Caki2 (cell line): ENCODE results near the gene MAP2K7. TPM values are rescaled to one million over a fixed set of nuclear protein-coding genes. Genes with fewer than 3 reads are reported as not detected.
"Not testable (repeated sequence)": the region's sequence is repeated elsewhere in the genome, so short reads cannot be mapped to it uniquely, and the experiment has no call there.

Experiments used
- DNase-seq: peaks from one replicate; pipeline ENCODE4 v3.0.0-alpha.2; 2015; ENCODE audit warnings: low read depth
- in situ Hi-C: cut with HindIII; loops from 2 replicates; pipeline ENCODE4 v1.10.0; 2016; ENCODE audit warnings: low sequenced_read_pairs, low pct_unique_long_range_greater_than_20kb, mixed read lengths
- total RNA-seq: library from RNA; depleted of rRNA; stranded (reverse); fragments of >200 nt; shearing (Covaris generic); gene quantifications from 2 replicates; pipeline ENCODE4 v1.2.3, GENCODE V29; 2014; ENCODE audit warnings: low replicate concordance

The MAP2K7 gene
- total RNA-seq, 1 experiment from 2014 or later = 8.6 TPM

GRCh38 chr19:7914598-7915045 lies 10.9 kb downstream of the MAP2K7 start, which contains the start of gene TGFBR3L:
TGFBR3L (plus strand) TSS chr19:7914830.
- DNase-seq = no peak
- in situ Hi-C loops = no loop called here

GRCh38 chr19:7915250-7916102 lies 11.8 kb downstream of the MAP2K7 start:
- in situ Hi-C loops = no loop called here
- no peak for DNase-seq

- in situ Hi-C loops = no loop called here
- no peak for DNase-seq
Measured at GRCh38 chr19:7916103-7916954, 12.7 kb downstream of the MAP2K7 start.

- in situ Hi-C loops = no loop called here
Measured at GRCh38 chr19:7916955-7917266, 13.2 kb downstream of the MAP2K7 start.

GRCh38 chr19:7917267-7918061 lies 13.8 kb downstream of the MAP2K7 start:
- no peak for DNase-seq
- in situ Hi-C loops = no loop called here

More at GRCh38 chr19:7916955-7917266, 13.2 kb downstream of the MAP2K7 start:
- no peak for DNase-seq

GRCh38 chr19:7918062-7918614 lies 14.5 kb downstream of the MAP2K7 start:
- DNase-seq, in situ Hi-C loops: not testable (repeated sequence)

- in situ Hi-C loops = no loop called here
- DNase-seq = no peak
Measured at GRCh38 chr19:7918615-7919421, 15.1 kb downstream of the MAP2K7 start.

GRCh38 chr19:7919610-7920518 lies 16.2 kb downstream of the MAP2K7 start, which contains the start of gene SNAPC2:
SNAPC2 (plus strand) TSS chr19:7920338; CDS start chr19:7920367, 29 bp downstream.
- peak; percentile 89 for DNase-seq

GRCh38 chr19:7920519-7921301 lies 17.0 kb downstream of the MAP2K7 start:
- in situ Hi-C loops = no loop called here
- peak; percentile 62 for DNase-seq

More at GRCh38 chr19:7919610-7920518, 16.2 kb downstream of the MAP2K7 start, which contains the start of gene SNAPC2:
- in situ Hi-C loops = no loop called here

GRCh38 chr19:7921302-7921966 lies 17.8 kb downstream of the MAP2K7 start:
- in situ Hi-C loops = no loop called here

GRCh38 chr19:7921967-7922835 lies 18.5 kb downstream of the MAP2K7 start:
- in situ Hi-C loops = no loop called here
- no peak for DNase-seq

More at GRCh38 chr19:7921302-7921966, 17.8 kb downstream of the MAP2K7 start:
- DNase-seq = no peak

- no peak for DNase-seq
- in situ Hi-C loops = no loop called here
Measured at GRCh38 chr19:7922836-7923195, 19.1 kb downstream of the MAP2K7 start.

- in situ Hi-C loops = no loop called here
- DNase-seq = no peak
Measured at GRCh38 chr19:7923295-7924191, 19.9 kb downstream of the MAP2K7 start.
